ENCODE results near the gene ABCB10.

The ABCB10 gene

DNA sequence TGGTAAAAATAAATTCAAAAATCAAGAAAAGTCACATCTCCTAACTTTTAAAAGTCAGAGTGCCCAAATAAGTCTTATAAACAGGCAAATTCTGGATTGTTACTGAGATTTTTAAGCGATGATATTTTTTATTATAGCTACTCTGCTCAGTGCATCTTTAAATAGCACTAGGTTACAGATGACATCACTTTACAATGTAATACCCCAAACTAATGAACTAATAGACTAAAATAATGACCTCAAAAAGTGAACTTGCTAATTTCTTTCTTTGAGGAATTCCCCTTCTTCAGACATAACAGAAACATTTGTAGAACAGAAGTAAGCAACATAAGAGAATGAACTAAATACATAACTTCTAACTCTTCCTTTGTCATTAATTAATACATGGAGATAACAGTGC lies 91.6 kb downstream of the ABCB10 start:
- DNase-seq = no peak

Data from NCI-H1694 treated with DMSO at 0.1 percent for 48 hours (cell line).